BJ (cell line): ENCODE data around the gene RAB11FIP4. TPM values are rescaled to one million over a fixed set of nuclear protein-coding genes. Genes with fewer than 3 reads are reported as not detected.

Experiments
- CTCF ChIA-PET: fragments of 350-600 bp; formaldehyde crosslinking; extraction: SDS; loops from one replicate; lab custom pipeline; 2021; ENCODE audit warnings: antibody characterized with exemption, inconsistent platforms; lab: Yijun Ruan, JAX
- POLR2A ChIA-PET: fragments of 300-600 bp; sonication (Branson Sonifier 250); formaldehyde crosslinking; extraction: SDS; loops from one replicate; lab custom pipeline; 2021; ENCODE audit warnings: antibody characterized with exemption; lab: Charles Lee
- DNase-seq: peaks from one replicate; pipeline ENCODE4 v3.0.0-alpha.2; 2011; ENCODE audit warnings: low read depth
- H3K27me3 ChIP-seq: 2 replicates; pipeline ENCODE4 v1.6.0; 2011; ENCODE audit warnings: low read length; ENCODE audit not compliant: control insufficient read depth, insufficient read depth
- H3K36me3 ChIP-seq: 2 replicates; pipeline ENCODE4 v1.5.1; 2011; ENCODE audit warnings: low read length; ENCODE audit not compliant: control insufficient read depth, insufficient read depth
- H3K4me3 ChIP-seq: 2 replicates; pipeline ENCODE4 v1.5.1; 2011; ENCODE audit warnings: low read depth, mild to moderate bottlenecking, control low read depth, low read length
- polyA plus RNA-seq: library from polyadenylated mRNA; depleted of rRNA; stranded (reverse); fragments of >200 nt; gene quantifications from 2 replicates; pipeline ENCODE4 v1.2.3, GENCODE V29; 2011
- TF ChIP-seq, protein P1 (sequence below): IDR thresholded peaks from 2 replicates; pipeline ENCODE4 v1.5.1; 2011; ENCODE audit warnings: low read depth, mild to moderate bottlenecking, control low read depth, inconsistent platforms, low read length, moderate library complexity; ENCODE audit not compliant: insufficient read depth

Gene RAB11FIP4
- polyA plus RNA-seq, 1 experiment, result 0.15 TPM

DNA sequence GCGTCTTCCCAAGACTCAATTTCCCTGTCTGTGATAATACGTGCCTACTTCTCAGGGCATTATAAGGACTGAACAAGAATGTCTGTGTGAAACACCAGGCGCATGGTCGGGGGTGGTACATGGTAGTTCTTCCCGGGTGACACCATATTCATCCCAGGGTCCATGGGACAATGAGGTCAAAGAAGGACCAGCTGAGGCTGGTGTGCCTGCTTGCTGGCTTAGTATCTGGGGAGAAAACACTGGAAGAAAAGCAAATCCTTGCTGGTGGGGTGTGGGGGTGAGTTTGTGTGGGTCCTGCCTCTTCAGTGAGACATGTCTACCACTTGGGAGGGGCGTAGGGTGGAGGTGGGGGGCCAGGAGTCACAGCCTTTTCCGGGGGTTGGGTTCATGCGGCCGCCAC is 174.2 kb downstream of the RAB11FIP4 start:
- POLR2A ChIA-PET, result interaction anchor here (0.7 kb wide), 1 partner anchor 129 kb away, joined by 3 read pairs; no protein-coding TSS in a partner anchor
- Histone ChIP-seq H3K4me3 (no peak overlapping the region), H3K36me3 (peaks cover 9% of the 10 kb centered on the region), H3K27me3 (no peaks in the 10 kb centered on the region)
- CTCF ChIA-PET, result interaction anchor here (1.0 to 1.7 kb wide), 3 partner anchors 23 to 277 kb away, joined by 3 to 10 read pairs (median 8); no protein-coding TSS in a partner anchor
- TF ChIP-seq, protein P1, sequence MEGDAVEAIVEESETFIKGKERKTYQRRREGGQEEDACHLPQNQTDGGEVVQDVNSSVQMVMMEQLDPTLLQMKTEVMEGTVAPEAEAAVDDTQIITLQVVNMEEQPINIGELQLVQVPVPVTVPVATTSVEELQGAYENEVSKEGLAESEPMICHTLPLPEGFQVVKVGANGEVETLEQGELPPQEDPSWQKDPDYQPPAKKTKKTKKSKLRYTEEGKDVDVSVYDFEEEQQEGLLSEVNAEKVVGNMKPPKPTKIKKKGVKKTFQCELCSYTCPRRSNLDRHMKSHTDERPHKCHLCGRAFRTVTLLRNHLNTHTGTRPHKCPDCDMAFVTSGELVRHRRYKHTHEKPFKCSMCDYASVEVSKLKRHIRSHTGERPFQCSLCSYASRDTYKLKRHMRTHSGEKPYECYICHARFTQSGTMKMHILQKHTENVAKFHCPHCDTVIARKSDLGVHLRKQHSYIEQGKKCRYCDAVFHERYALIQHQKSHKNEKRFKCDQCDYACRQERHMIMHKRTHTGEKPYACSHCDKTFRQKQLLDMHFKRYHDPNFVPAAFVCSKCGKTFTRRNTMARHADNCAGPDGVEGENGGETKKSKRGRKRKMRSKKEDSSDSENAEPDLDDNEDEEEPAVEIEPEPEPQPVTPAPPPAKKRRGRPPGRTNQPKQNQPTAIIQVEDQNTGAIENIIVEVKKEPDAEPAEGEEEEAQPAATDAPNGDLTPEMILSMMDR, result no peak
- no peak for DNase-seq

DNA sequence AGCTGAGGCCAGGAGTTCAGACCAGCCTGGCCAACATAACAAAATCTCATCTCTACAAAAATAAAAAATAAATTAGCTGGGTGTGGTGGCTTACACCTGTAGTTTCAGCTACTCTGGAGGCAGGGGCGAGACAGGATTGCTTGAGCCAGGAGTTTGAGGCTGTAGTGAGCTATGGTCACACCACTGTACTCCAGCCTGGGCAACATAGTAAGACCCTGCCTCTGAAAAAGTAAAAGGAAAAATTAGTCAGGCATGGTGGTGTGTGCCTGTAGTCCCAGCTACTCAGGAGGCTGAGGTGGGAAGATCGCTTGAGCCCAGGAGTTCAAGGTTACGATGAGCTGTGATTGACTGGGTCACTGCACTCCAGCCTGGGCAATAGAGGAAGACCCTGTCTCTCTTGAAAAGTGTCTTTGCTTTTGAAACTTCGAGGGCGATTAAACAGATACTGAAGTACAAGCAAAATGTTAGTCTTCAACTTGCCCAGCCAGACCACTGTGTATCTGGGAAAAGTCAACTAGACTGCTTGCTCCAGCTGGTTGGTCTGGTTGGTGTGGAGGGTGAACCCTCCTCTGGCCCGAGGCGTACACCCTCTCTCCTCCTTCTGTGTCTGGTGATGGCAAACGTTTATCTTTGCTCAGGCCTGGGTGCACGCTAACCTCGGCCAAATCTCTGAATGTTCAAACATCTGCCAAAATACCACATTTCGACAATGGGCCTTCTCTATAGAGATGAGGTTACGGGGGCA is 174.9 kb downstream of the RAB11FIP4 start:
- no peaks in the 10 kb centered on the region for H3K27me3 ChIP-seq
- no peak overlapping the region for H3K4me3 ChIP-seq
- ChIA-PET POLR2A (no interaction called here), CTCF (interaction anchor here (1.7 kb wide), 1 partner anchor 276 kb away, joined by 10 read pairs; no protein-coding TSS in a partner anchor)
- TF ChIP-seq, protein P1, result no peak
- no peak for DNase-seq
- peaks cover 9% of the 10 kb centered on the region for H3K36me3 ChIP-seq

DNA sequence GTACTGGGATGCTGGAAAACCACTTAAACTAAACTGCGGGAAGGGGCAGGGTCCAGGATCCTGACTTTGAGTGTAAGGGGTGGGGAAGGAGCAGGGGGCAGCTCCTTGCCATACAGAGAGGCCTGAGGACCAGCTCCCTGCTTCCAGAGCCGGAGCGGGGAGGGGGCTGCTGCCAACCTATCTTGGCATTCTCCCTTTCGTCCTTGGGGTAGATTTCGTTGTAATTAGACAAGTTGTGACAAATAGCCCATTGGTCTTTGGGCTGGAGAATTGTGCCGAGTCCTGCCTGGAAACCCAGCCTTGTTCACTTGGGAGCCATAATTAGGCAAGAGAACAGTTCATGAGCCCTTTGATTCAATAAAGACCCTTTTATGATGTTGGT is 175.5 kb downstream of the RAB11FIP4 start:
- no peaks in the 10 kb centered on the region for H3K27me3 ChIP-seq
- CTCF ChIA-PET, result interaction anchor here (1.7 kb wide), 1 partner anchor 276 kb away, joined by 10 read pairs; no protein-coding TSS in a partner anchor
- POLR2A ChIA-PET, result no interaction called here
- TF ChIP-seq, protein P1, result no peak
- DNase-seq, result no peak
- H3K36me3 ChIP-seq, result peaks cover 9% of the 10 kb centered on the region
- H3K4me3 ChIP-seq, result no peak overlapping the region

DNA sequence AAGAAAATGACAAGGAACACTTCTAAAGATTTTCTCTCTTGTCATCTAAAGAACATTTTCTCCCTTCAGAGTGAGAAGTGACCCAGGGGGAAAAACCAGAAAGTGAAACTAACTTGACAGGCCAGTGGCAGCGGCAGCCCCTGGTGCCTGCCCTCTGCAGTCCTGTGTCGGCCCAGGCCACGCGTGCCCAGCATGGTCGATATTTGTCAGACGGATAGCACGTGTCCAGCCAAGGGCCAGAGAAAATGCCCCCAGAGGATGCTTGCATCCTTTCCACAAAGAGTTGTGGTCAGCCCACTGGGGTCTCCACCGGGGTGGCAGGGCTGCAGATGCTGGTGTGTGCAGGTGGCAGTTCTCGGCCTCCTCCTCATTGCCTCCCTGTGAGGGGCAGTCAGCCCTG is 176.6 kb downstream of the RAB11FIP4 start:
- no peak overlapping the region for H3K4me3 ChIP-seq
- ChIA-PET POLR2A (no interaction called here), CTCF (no interaction called here)
- peaks cover 11% of the 10 kb centered on the region for H3K36me3 ChIP-seq
- no peak for DNase-seq
- H3K27me3 ChIP-seq, result no peaks in the 10 kb centered on the region
- TF ChIP-seq, protein P1, result no peak

DNA sequence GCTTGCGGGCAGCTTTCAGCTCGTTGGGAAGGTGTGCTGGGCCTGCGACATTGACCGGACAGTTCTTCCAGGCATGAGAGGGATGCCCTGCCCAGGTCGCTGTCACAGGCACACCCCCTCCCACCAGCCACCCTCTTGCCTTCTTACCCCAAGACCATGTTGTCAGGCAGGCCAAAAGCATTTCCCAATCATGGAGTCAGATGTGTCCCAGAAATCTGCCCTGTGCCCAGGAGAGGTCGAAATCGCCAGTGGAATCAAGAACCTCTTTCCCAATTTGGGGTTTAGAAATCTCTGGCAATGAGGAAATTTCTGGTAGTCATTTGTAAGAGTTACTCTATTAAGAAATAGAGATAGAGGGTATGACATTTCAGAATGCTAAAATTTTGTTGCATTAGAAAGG is 177.1 kb downstream of the RAB11FIP4 start:
- TF ChIP-seq, protein P1, result no peak
- peaks cover 13% of the 10 kb centered on the region for H3K36me3 ChIP-seq
- ChIA-PET POLR2A (no interaction called here), CTCF (no interaction called here)
- no peak overlapping the region for H3K4me3 ChIP-seq
- DNase-seq, result no peak
- H3K27me3 ChIP-seq, result no peaks in the 10 kb centered on the region
